Ovary (tissue), 3 donors: ENCODE measurements around the gene IL17REL.

Experiments
- POLR2A ChIP-seq: fragments of 450-650 bp; IDR thresholded peaks from one replicate; pipeline ENCODE4 v1.6.1; 2017; ENCODE audit warnings: antibody characterized with exemption, mild to moderate bottlenecking, moderate library complexity
- TF ChIP-seq, protein P1 (sequence below), 3 donors: fragments of 450-650 bp in 2 of 3; fragments of 200-600 bp in 1 of 3; IDR thresholded peaks; one replicate each; pipeline versions ENCODE4 v1.5.1 to v1.8.0; 2016 to 2022; ENCODE audit warnings: antibody characterized with exemption in 3 of 3, mild to moderate bottlenecking in 1 of 3
- donor health status: DM: no; HTN: no; CAD: no.

DNA sequence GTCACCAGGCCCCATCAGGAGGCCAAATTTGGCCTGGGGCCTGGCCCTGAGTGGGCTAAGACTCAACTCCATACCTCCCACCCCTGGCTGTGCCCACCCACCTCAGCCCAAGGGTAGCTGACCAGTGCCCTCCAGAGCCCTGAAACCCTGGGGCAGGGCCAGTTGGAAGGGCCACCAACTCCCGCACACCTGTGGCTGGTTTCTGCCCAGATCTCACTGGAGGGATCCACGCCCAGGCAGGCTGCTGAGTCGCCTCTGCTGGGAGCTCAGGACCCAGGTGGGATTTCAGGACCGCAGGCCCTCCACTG is 60.9 kb downstream of the IL17REL start:
- TF ChIP-seq POLR2A, result no peak
- TF ChIP-seq, protein P1, sequence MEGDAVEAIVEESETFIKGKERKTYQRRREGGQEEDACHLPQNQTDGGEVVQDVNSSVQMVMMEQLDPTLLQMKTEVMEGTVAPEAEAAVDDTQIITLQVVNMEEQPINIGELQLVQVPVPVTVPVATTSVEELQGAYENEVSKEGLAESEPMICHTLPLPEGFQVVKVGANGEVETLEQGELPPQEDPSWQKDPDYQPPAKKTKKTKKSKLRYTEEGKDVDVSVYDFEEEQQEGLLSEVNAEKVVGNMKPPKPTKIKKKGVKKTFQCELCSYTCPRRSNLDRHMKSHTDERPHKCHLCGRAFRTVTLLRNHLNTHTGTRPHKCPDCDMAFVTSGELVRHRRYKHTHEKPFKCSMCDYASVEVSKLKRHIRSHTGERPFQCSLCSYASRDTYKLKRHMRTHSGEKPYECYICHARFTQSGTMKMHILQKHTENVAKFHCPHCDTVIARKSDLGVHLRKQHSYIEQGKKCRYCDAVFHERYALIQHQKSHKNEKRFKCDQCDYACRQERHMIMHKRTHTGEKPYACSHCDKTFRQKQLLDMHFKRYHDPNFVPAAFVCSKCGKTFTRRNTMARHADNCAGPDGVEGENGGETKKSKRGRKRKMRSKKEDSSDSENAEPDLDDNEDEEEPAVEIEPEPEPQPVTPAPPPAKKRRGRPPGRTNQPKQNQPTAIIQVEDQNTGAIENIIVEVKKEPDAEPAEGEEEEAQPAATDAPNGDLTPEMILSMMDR (IDR thresholded peaks at IDR 0.05), result no peak
